Mesenchymal stem cell (in vitro differentiated cells and primary cell): Measurements from ENCODE around the gene RTRAF.

Experiments used
- DNase-seq: peaks from one replicate; pipeline ENCODE4 v3.0.0-alpha.2; 2013
- H2AFZ ChIP-seq: one replicate; pipeline ENCODE4 v1.6.1; 2013; ENCODE audit warnings: low read depth, mild to moderate bottlenecking, control low read depth, inconsistent platforms, low read length, moderate library complexity
- H2AK5ac ChIP-seq: 2 replicates; pipeline ENCODE4 v1.6.1; 2013; ENCODE audit warnings: low read length, moderate library complexity, mild to moderate bottlenecking, inconsistent platforms; ENCODE audit not compliant: severe bottlenecking
- H2BK120ac ChIP-seq: one replicate; pipeline ENCODE4 v1.6.1; 2013; ENCODE audit warnings: low read depth, mild to moderate bottlenecking, inconsistent platforms, low read length, moderate library complexity
- H2BK12ac ChIP-seq, 2 experiments: one replicate each; pipeline ENCODE4 v1.6.1; 2013; ENCODE audit warnings: inconsistent platforms in 2 of 2, low read length in 2 of 2, mild to moderate bottlenecking in 2 of 2, moderate library complexity in 2 of 2, control low read depth in 1 of 2
- H2BK15ac ChIP-seq: one replicate; pipeline ENCODE4 v1.6.1; 2013; ENCODE audit warnings: mild to moderate bottlenecking, low read depth, inconsistent platforms; ENCODE audit not compliant: poor library complexity, severe bottlenecking
- H2BK5ac ChIP-seq: 2 replicates; pipeline ENCODE4 v1.6.1; 2013; ENCODE audit warnings: low read depth, mild to moderate bottlenecking, low read length, control low read depth, inconsistent platforms; ENCODE audit not compliant: poor library complexity, severe bottlenecking
- H3K14ac ChIP-seq, 2 experiments: one replicate each; pipeline ENCODE4 v1.6.1; 2013; ENCODE audit warnings: inconsistent platforms in 2 of 2, low read length in 2 of 2, control low read depth in 1 of 2, mild to moderate bottlenecking in 1 of 2, moderate library complexity in 1 of 2
- H3K18ac ChIP-seq, 2 experiments: one replicate each; pipeline ENCODE4 v1.6.1; 2013; ENCODE audit warnings: inconsistent platforms in 2 of 2, low read length in 2 of 2, control low read depth in 1 of 2, low read depth in 1 of 2, mild to moderate bottlenecking in 1 of 2
- H3K23ac ChIP-seq, 2 experiments: one replicate each; pipeline ENCODE4 v1.6.1; 2013; ENCODE audit warnings: inconsistent platforms in 2 of 2, low read length in 2 of 2, mild to moderate bottlenecking in 2 of 2, moderate library complexity in 2 of 2, control low read depth in 1 of 2
- H3K27ac ChIP-seq: 2 replicates; pipeline ENCODE4 v1.5.1; 2013; ENCODE audit warnings: mild to moderate bottlenecking, moderate library complexity, low read length, control low read depth, inconsistent platforms; ENCODE audit not compliant: poor library complexity, severe bottlenecking
- H3K27me3 ChIP-seq, 2 experiments: 2 replicates each; pipeline versions ENCODE4 v1.6.1 to v1.7.0; 2013; ENCODE audit warnings: low read length in 2 of 2, mild to moderate bottlenecking in 2 of 2, moderate library complexity in 2 of 2, control low read depth in 1 of 2, inconsistent platforms in 1 of 2; ENCODE audit not compliant: control insufficient read depth in 1 of 2, insufficient read depth in 1 of 2
- H3K36me3 ChIP-seq, 2 experiments: 2 replicates each; pipeline versions ENCODE4 v1.6.1 to v1.7.0; 2013; ENCODE audit warnings: low read length in 2 of 2, control low read depth in 1 of 2, inconsistent platforms in 1 of 2, low read depth in 1 of 2, mild to moderate bottlenecking in 1 of 2; ENCODE audit not compliant: insufficient read depth in 2 of 2, control insufficient read depth in 1 of 2
- H3K4ac ChIP-seq, 2 experiments: one replicate each; pipeline ENCODE4 v1.6.1; 2013; ENCODE audit warnings: inconsistent platforms in 2 of 2, low read length in 2 of 2, mild to moderate bottlenecking in 2 of 2, moderate library complexity in 2 of 2, control low read depth in 1 of 2, low read depth in 1 of 2
- H3K4me1 ChIP-seq: 2 replicates; pipeline ENCODE4 v1.6.1; 2013; ENCODE audit warnings: low read depth, low read length, control low read depth; ENCODE audit not compliant: control insufficient read depth, insufficient read depth
- H3K4me2 ChIP-seq: 2 replicates; pipeline ENCODE4 v1.6.1; 2013; ENCODE audit warnings: low read length, mild to moderate bottlenecking, inconsistent platforms; ENCODE audit not compliant: poor library complexity, severe bottlenecking
- H3K4me3 ChIP-seq, 2 experiments: 2 replicates each; pipeline versions ENCODE4 v1.5.1 to v1.7.0; 2013; ENCODE audit warnings: low read length in 2 of 2, mild to moderate bottlenecking in 2 of 2, control low read depth in 1 of 2, low read depth in 1 of 2; ENCODE audit not compliant: insufficient read depth in 1 of 2
- H3K79me1 ChIP-seq: replicated peaks from 2 replicates; pipeline ENCODE4 v1.6.1; 2013; ENCODE audit warnings: mild to moderate bottlenecking, control low read depth, low read length, inconsistent platforms; ENCODE audit not compliant: poor library complexity, severe bottlenecking
- H3K9ac ChIP-seq: 2 replicates; pipeline ENCODE4 v1.7.0; 2013; ENCODE audit warnings: mild to moderate bottlenecking, low read length, moderate library complexity
- H3K9me3 ChIP-seq: 2 replicates; pipeline ENCODE4 v1.7.0; 2013; ENCODE audit warnings: mild to moderate bottlenecking, low read length; ENCODE audit not compliant: control insufficient read depth
- H4K8ac ChIP-seq: one replicate; pipeline ENCODE4 v1.6.1; 2013; ENCODE audit warnings: inconsistent platforms, mild to moderate bottlenecking, low read length, moderate library complexity
- H4K91ac ChIP-seq: one replicate; pipeline ENCODE4 v1.6.1; 2013; ENCODE audit warnings: mild to moderate bottlenecking, low read length, inconsistent platforms
- WGBS: methylation state at CpG from one replicate; pipeline ENCODE4 v1.1.7; 2013; ENCODE audit warnings: mixed read lengths; 5-methylcytosine and 5-hydroxymethylcytosine counted together

RTRAF gene

GRCh38 chr14:51959928-51960327 is 29.4 kb upstream of the RTRAF start:
- Histone ChIP-seq H3K4ac (no peak overlapping the region), H3K27me3 (no peaks in the 10 kb centered on the region), H3K9me3 (peaks cover 16% of the 10 kb centered on the region), H4K8ac (no peak overlapping the region), H3K4me1 (peaks cover under 1% of the 10 kb centered on the region), H3K36me3 (peaks cover 0 to 11% of the 10 kb centered on the region in 2 experiments), H3K4me2 (no peak overlapping the region), H4K91ac (no peak overlapping the region), H2AK5ac (no peak overlapping the region), H3K4me3 (no peak overlapping the region), H3K14ac (no peak overlapping the region), H3K27ac (no peak overlapping the region), H2BK12ac (no peak overlapping the region), H2BK120ac (no peak overlapping the region), H2BK15ac (no peak overlapping the region), H3K79me1 (no peaks in the 10 kb centered on the region), H2AFZ (no peak overlapping the region), H2BK5ac (no peak overlapping the region), H3K9ac (no peak overlapping the region), H3K23ac (no peak overlapping the region), H3K18ac (no peak overlapping the region)
- WGBS: no CpG with 5 or more reads among the region's 1 CpG
- DNase-seq: no peak

- Histone ChIP-seq H3K27ac (no peak overlapping the region), H4K91ac (no peak overlapping the region), H3K18ac (no peak overlapping the region), H2BK120ac (no peak overlapping the region), H3K4ac (no peak overlapping the region), H3K23ac (no peak overlapping the region), H2BK12ac (no peak overlapping the region), H3K9me3 (peaks cover 16% of the 10 kb centered on the region), H2AFZ (no peak overlapping the region), H2BK5ac (no peak overlapping the region), H3K79me1 (no peaks in the 10 kb centered on the region), H4K8ac (no peak overlapping the region), H3K27me3 (no peaks in the 10 kb centered on the region), H3K4me3 (no peak overlapping the region), H3K9ac (no peak overlapping the region), H2AK5ac (no peak overlapping the region), H3K14ac (no peak overlapping the region), H2BK15ac (no peak overlapping the region), H3K4me1 (peaks cover 1% of the 10 kb centered on the region), H3K4me2 (no peak overlapping the region), H3K36me3 (peaks cover 0 to 11% of the 10 kb centered on the region in 2 experiments)
- no peak for DNase-seq
Measured at GRCh38 chr14:51960866-51961265, 28.5 kb upstream of the RTRAF start.

- no peak overlapping the region for H2BK12ac ChIP-seq
- H3K14ac ChIP-seq: no peak overlapping the region
- peak overlapping the region; percentile 74 for H3K9ac ChIP-seq
- H2AK5ac ChIP-seq: no peak overlapping the region
- H2BK120ac ChIP-seq: no peak overlapping the region
- no peak overlapping the region for H4K8ac ChIP-seq
- no peak overlapping the region for H3K23ac ChIP-seq
- peaks cover 16% of the 10 kb centered on the region for H3K9me3 ChIP-seq
- peaks cover 0 to 11% of the 10 kb centered on the region in 2 experiments for H3K36me3 ChIP-seq
- H3K4me3 ChIP-seq: peak overlapping the region in 1 of 2 experiments; percentile 68
- no peak overlapping the region for H3K4ac ChIP-seq
- no peak overlapping the region for H3K27ac ChIP-seq
- H4K91ac ChIP-seq: no peak overlapping the region
- no peak overlapping the region for H2BK5ac ChIP-seq
- no peak overlapping the region for H2BK15ac ChIP-seq
- H3K79me1 ChIP-seq: no peaks in the 10 kb centered on the region
- H2AFZ ChIP-seq: no peak overlapping the region
- no peak overlapping the region for H3K18ac ChIP-seq
- no peak overlapping the region for H3K4me2 ChIP-seq
- peak; percentile 54 for DNase-seq
- peaks cover 1% of the 10 kb centered on the region for H3K4me1 ChIP-seq
- H3K27me3 ChIP-seq: no peaks in the 10 kb centered on the region
- WGBS: 59% methylated on average over 2 of the region's 3 CpGs
Measured at GRCh38 chr14:51962711-51963110, 26.6 kb upstream of the RTRAF start.

- H2AFZ ChIP-seq: no peak overlapping the region
- H3K4me3 ChIP-seq: peak overlapping the region in 1 of 2 experiments; percentile 68
- no peak overlapping the region for H2BK120ac ChIP-seq
- H2BK12ac ChIP-seq: no peak overlapping the region
- no peak overlapping the region for H3K4me2 ChIP-seq
- H3K4me1 ChIP-seq: peaks cover 1% of the 10 kb centered on the region
- H3K18ac ChIP-seq: no peak overlapping the region
- peak overlapping the region; percentile 74 for H3K9ac ChIP-seq
- peak; percentile 26 for DNase-seq
- no peaks in the 10 kb centered on the region for H3K79me1 ChIP-seq
- no peak overlapping the region for H3K14ac ChIP-seq
- peaks cover 0 to 11% of the 10 kb centered on the region in 2 experiments for H3K36me3 ChIP-seq
- no peak overlapping the region for H3K27ac ChIP-seq
- no peak overlapping the region for H4K91ac ChIP-seq
- no peak overlapping the region for H3K23ac ChIP-seq
- no peak overlapping the region for H2BK5ac ChIP-seq
- no peak overlapping the region for H4K8ac ChIP-seq
- no peaks in the 10 kb centered on the region for H3K27me3 ChIP-seq
- H3K4ac ChIP-seq: no peak overlapping the region
- H3K9me3 ChIP-seq: peaks cover 11% of the 10 kb centered on the region
- WGBS: 89% methylated on average over 4 of the region's 4 CpGs
- no peak overlapping the region for H2AK5ac ChIP-seq
- H2BK15ac ChIP-seq: no peak overlapping the region
Measured at GRCh38 chr14:51963286-51963685, 26.1 kb upstream of the RTRAF start.
